HG03066 (cell line): Measurements from ENCODE around the gene PLEKHG4B.
"Not testable (repeated sequence)": the region's sequence is repeated elsewhere in the genome, so short reads cannot be mapped to it uniquely, and the experiment has no call there.

Experiments
- ATAC-seq: cut with Tn5 transposase; IDR thresholded peaks from one replicate; pipeline ENCODE4 v1.9.1; 2021; ENCODE audit warnings: low read depth; ENCODE audit not compliant: unreplicated experiment

The PLEKHG4B gene

DNA sequence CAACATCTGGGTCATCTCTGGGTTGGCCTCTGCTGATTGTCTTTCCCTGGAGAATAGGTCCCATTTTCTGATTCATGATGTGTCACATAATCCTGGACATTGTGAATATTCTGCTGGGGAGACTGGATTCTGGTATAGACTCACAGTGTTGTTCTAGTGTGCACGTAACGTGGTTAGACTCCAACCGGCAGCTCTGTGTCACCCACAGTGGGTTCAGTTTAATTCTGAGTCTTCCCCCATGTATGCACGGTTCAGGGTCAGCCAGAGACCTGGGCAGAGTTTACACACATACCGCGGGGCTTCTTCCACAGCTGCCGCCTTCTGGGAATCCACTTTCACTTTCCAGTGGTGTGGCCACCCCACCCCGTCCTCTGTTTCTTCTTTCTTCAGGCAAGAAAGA lies 61.3 kb downstream of the PLEKHG4B start:
- no peak for ATAC-seq

DNA sequence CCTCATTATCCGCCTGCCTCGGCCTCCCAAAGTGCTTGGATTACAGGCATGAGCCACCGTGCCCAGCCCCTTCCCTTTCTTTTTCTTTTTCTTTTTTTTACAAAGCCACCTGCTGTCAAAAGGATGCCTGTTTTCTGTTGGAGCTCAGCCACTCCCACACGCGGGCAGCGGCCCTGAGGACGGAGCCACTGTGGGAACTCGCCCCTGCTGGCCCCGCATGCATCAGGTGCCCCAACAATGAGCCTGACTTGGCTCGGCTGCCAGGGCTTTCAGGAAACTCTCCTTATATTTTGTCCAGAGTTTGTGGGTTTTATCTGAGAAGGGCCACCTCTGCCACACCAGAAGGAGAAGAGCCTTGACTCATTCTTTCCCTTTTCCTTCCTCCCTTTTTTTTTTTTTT lies 62.3 kb downstream of the PLEKHG4B start:
- no peak for ATAC-seq

DNA sequence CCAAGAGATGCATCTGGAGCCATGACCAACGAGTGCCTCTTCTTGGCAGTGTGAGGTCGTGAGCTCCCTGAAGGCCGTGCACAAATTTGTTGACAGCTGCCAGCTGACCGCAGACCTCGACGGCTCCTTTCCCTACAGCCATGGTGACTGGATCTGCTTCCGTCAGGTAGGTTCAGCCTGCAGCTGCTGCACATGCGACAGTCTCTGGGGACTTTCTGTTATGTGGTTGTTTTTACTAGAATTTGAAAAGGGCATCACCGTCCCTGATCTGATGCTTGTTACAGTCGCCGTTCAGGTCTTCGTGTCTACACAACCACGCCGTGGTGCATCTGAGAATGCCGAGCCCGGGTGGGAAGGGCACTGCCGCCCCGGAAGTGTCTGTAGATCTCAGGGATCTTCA lies 62.9 kb downstream of the PLEKHG4B start:
- no peak for ATAC-seq

DNA sequence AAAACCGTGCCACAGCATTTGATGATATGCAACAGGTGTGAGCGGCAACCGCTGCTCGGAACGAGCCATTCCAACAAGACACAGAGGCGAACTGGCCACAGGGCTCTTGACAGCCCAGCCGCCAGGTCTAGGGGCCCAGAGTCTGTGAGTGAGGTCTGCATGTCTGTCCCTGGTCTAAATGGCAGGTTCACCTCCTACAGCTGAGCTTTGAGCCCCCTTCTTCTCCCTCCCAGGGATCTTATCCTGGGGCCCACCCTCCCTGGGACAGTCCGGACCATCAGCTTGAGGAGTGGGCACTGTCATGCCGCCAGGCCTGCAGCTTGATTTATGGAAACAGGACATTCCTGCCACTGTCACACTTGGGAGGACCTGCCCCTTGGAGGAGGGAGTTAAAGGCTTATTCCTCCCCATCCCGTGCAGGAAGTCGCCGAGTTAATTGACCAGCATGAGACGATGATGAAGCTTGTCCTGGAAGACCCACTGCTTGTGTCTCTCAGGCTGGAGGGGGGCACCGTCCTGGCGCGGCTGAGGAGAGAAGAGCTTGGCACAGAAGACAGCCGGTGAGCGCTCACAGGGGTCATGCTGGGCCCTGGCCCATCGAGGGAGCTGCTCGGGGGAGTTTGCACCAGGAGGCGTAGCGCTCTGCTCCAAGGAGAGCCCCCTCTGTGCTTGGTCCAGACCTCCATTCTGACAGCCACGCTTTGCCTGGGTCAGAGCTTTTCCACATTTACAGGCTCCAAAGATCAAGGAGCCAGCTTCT lies 63.9 kb downstream of the PLEKHG4B start:
- ATAC-seq = no peak

DNA sequence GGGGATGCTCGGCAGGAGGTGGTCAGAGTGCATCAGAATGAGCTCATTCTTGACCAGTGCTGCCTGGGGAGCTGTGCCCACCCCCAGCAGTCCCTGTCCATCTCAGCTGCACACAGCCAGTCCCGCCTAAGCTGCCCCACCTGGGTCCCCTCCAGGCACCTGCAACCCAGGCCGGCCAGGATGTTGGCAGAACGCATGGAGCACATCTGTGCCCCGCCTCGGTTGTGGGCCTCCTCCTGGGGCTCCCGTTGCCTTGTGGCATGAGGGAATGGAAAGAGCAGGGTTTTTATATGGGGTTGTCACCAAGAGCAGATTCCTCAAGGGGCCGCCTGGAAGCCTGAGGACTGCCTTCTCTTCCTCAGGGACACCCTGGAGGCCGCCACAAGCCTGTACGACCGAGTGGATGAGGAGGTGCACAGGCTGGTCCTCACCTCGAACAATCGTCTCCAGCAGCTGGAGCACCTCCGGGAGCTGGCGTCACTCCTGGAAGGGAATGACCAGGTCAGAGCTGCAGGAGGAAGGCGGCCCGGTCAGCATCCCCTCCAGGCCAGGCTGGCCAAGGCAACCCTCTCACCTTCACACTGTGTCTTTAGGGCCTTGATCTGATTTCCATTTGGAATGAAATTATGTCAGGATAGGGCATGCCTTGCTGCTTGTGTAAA lies 64.6 kb downstream of the PLEKHG4B start:
- no peak for ATAC-seq

DNA sequence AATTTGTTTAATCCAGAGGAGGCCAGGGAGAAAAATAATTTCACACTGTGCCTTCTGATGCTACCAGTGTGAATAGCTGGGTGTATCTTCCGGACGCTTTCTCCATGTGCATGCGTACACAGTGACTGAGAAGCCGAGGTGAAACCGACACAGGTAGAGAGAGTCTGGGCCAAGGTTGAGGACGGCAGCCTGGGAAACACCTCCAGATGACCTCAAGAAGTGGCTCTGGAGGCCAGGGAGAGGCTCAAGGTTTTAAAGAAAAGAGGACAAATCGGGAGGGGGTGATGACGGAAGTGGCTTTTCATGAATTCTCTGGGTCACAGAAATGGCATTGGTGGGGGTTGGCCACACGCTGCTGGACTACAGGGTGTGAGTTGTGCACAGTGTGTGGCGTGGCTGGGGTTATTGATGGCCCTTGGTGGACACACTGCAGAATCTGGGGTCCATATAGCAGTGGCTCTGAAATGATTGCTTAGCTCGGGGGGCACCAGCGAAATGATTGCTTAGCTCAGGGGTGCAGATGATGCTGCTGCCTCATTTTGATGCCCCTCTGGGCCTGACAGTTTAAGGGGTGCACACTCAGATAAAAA lies 65.3 kb downstream of the PLEKHG4B start:
- no peak for ATAC-seq

DNA sequence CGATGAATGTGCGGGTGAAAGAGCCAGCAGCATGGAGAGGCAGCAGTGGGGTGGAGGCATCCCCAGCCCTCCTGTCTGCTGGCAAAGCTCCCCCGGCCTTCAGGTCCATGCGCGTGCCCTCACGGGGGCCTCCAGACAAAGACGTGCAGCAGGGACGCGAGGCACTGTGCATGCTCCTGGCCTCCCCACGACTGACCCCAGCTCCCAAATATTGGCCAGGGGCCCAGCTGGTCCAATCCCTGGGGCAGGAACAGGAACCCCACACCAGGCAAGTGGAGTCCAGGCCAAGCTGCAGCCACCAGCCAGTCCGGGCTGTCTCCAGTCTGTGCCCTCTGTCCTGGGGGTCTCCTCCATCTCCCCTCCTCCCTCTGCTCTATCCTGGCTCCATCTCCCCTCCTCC lies 65.8 kb downstream of the PLEKHG4B start:
- no peak for ATAC-seq

DNA sequence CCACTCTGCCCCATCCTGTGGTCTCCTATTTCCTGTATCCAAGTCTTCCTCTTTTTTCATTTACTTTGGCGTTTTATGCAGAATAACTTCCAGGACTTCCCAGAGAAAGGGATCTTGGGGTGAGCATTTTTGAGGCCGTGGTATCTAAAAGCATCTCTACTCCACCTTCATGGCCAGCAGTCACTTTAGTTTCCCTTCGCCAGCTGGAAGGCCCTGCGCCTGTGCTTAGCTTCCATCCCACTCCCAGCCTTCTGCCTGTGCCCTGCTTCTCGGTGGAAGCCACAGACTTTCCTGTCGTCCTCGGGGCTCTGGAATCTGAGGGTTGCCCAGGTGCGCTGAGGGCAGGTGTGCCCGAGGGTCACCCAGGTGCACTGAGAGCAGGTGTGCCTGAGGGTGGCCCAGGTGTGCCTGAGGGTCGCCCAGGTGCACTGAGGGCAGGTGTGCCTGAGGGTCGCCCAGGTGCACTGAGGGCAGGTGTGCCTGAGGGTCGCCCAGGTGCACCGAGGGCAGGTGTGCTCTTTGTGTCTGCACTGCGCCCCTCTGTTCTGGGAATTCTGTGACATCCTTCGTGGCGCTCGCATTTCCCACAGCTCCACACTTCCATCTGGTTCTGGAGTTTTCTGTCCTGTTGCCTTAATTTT lies 67.0 kb downstream of the PLEKHG4B start:
- ATAC-seq = no peak

DNA sequence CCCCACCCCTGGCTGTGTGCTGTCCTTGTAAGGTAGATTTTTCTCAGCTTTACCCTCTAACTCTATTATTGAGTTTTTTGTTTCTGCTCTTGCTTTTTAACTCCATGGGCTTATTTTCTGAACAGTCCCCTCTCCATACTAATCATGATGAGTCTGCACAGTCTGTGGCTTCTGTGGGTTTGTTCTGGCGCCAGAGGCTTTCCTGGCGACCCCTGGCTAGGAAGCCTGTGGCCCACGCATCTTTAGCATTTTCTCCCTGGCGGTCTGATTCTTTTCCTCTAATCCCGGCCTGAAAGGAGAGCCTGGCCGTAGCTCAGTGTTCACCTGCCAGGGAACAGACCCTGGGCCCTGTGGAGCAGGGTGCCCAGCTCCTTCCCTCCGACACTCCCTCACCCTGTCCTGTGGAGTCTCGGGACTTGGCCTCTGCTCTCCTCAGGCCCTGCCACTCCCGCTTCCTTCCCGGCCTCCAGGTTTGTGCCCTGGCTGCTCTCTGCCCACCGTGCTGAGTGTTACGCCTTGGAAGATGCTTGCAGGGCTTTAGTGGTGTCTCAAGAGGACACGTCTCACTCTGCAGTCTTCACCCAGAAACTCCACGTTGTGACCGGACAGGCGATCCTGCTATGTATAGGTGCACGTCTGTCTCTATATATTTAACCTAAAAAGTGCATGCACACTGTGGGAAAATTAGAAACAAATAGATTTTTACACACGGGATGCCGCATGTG lies 67.6 kb downstream of the PLEKHG4B start:
- ATAC-seq = no peak

DNA sequence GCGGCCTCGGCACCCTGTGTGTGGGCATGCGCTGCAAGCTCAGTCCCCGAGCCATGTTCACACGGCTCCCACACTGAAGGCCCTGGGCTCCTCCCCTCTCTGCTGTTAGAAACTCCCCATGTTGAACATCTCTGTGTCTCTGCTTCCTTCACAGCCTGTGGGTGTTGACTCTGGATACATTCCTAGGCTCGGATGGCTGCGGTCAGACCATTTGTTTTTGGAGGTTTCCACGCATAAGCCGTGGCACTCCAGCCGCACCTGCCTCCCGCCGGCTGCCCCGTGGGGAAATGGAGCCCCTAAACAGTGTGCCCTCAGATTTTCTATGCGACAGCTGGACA lies 68.2 kb downstream of the PLEKHG4B start:
- no peak for ATAC-seq

DNA sequence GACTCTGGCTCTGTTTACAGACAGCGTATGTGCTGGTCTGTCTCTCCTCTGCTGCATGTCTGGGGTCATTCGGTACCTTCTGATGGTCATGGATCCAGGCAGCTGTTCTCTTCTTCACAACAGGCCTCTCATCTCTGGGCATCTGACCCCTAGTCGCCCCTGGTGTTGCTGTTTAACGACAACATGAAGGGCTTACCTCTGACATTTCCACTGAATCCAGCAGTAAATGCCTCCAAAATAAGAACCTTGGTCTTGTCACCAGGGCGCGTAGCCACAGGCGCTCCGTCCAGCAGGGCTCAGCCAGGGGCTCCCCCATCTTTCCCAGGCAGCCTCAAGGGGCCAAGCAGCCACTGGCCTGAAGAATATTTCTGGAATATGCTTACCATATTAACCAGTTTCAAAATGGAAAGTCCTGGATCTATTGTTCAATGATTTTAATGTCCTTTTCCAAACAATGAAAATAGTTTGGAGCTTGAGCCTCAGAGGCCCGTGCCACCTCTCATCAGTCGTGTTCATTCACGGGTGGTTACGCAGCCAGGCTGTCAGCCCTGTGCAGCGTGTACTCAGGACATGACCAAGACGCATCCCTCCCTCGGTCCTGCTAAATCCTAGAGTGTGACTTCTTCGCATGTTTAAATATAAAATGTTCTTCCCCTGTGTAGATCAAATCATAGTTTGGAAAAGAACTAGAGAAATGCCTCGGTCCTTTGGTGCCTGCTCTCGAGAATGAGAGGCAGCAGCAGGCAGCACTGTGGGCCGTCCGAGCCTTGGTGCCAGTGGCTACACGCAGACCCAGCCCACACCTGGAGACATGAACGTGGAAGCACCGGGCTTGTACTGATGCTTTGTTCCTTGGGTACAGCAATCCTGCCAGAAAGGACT lies 69.2 kb downstream of the PLEKHG4B start:
- no peak for ATAC-seq

DNA sequence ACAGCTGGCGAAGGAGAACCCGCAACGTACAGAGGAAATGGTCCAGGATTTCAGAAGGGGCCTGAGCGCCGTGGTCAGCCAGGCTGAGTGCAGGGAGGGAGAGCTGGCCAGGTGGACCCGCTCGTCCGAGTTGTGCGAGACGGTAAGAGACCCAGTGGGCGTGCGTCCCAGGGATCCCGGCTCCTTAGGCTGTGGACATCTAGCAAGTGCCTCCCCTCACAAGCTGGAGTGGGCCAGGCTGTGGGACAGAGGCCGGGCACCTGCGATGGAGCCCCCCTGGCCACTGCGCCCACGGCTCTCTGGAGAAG lies 69.8 kb downstream of the PLEKHG4B start:
- ATAC-seq = no peak

DNA sequence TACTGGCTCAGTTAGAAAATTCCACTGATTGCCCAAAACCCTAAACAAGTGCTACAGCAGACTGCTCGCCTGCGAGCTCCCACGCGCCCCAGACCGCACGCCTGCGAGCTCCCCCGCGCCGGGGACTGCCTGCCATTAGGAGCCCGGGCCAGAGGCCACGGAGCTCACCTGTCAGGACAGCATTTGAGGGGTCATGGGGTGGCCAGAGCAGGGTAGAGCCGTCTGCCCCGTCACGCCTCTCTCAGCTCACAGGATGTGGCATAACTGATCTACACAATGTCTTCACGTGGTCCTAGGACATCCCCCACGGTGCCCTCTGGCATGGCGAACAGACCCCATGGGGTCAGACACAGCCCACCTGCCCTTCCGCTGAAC lies 70.2 kb downstream of the PLEKHG4B start:
- no peak for ATAC-seq

DNA sequence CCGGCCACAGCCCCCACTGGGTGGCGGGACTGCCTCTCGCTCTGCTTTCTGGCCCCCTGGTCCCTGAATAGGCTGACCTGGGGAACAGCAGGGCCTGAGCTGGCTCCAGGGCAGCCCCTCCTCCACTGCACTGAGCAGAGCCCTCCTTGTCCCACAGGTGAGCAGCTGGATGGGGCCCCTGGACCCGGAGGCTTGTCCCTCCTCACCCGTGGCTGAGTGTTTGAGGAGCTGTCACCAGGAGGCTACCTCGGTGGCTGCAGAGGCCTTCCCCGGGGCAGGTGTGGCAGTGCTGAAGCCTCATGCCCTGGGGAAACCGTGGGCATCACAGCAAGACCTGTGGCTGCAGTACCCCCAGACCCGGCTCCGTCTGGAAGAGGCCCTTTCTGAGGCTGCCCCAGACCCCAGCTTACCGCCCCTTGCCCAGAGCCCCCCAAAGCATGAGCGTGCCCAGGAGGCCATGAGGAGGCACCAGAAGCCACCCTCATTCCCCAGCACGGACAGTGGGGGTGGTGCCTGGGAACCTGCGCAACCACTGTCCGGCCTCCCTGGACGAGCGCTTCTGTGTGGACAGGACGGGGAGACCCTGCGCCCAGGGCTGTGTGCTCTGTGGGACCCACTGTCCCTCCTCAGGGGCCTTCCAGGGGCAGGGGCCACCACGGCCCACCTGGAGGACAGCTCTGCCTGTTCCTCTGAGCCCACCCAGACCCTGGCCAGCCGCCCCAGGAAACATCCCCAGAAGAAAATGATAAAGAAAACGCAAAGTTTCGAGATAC lies 70.8 kb downstream of the PLEKHG4B start:
- ATAC-seq = no peak

DNA sequence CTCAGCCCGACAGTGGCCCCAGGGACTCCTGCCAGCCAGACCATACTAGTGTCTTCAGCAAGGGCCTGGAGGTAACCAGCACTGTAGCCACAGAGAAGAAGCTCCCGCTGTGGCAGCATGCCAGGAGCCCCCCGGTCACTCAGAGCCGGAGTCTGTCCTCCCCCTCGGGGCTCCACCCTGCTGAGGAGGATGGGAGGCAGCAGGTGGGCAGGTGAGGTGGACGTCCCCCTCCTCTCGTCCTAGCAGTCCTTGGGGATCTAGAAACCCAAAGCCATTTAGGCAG lies 71.3 kb downstream of the PLEKHG4B start:
- ATAC-seq = no peak

DNA sequence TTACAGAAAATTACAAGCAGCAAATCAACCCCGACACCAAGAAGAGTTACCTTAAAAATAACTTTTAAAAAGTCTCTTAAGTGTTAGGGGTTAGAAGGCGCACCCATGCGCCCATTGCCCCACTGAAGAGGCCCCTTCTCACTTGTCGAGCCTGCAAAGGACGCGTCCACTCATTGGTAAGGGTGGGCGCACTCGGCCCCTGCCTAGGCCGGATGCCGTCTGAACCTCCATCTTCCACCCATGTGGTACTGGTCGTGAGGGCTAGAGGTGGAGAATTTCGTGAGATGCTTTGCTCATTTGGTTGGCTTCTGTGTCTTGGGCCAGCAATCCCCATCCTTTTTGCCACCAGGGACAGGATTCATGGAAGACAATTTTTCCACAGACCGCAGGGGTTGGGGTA lies 71.9 kb downstream of the PLEKHG4B start:
- no peak for ATAC-seq

DNA sequence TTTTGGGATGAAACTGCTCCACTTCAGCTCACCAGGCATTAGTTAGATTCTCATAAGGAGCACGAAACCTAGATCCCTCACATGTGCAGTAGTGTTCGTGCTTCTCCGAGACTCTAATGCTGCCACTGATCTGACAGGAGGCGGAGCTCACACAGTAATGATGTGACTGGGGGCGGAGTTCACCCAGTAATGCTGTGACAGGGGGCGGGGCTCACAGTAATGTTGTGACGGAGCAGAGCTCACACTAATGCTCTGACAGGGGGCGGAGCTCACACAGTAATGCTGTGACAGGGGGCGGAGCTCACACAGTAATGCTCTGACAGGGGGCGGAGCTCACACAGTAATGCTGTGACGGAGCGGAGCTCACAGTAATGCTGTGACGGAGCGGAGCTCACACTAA lies 72.3 kb downstream of the PLEKHG4B start:
- no peak for ATAC-seq

DNA sequence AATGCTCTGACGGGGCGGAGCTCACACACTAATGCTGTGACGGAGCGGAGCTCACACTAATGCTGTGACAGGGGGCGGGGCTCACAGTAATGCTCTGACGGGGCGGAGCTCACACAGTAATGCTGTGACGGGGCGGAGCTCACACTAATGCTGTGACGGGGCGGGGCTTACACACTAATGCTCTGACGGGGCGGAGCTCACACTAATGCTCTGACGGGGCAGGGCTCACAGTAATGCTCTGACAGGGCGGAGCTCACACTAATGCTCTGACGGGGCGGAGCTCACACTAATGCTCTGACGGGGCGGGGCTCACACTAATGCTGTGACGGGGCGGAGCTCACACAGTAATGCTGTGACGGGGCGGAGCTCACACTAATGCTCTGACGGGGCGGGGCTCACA lies 72.8 kb downstream of the PLEKHG4B start:
- not testable (repeated sequence) for ATAC-seq

DNA sequence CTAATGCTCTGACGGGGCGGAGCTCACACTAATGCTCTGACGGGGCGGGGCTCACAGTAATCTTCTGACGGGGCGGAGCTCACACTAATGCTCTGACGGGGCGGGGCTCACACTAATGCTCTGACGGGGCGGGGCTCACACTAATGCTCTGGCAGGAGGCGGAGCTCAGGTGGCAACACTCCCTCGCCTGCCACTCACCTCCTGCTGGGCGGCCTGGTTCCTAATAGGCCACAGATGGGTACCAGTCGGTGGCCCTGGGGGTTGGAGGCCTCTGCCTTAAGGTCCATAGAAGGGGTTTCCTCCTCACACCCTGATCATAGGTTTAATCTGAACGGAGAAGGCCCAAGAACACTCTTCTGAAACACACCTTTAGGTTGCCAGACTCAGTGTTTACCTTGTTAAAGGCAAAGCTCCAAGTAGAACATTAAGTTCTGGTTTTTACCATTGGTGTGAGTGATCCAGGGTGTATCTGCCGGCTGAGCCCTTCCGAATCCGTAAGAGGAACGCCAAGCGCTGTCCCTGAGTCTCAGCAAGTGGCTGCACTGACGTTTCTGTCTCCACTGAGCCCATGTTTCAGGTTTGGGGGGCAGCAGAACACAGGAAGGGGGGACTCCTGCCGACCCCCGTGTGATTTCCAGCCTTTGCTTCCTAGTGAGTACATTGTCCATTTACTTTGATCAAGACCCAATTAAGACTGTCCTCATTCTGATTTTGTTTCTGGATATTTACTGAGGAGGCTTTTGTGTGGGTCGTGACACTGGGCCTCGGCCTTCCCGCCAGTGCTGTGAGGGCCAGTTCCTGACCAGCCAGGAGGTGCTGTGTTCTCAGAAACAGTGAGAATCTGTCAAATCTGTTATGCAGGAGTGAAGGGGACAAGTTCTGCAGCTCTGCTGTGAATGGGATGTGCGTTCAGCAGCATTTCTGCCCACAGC lies 74.7 kb downstream of the PLEKHG4B start:
- ATAC-seq = no peak
